T-helper 1 cell (primary cell): ENCODE data around the gene FIGN.

ENCODE experiments used
- DNase-seq, 5 donors: peaks; one replicate each; pipeline ENCODE4 v3.0.0-alpha.2; 2012 to 2020

FIGN gene

DNA sequence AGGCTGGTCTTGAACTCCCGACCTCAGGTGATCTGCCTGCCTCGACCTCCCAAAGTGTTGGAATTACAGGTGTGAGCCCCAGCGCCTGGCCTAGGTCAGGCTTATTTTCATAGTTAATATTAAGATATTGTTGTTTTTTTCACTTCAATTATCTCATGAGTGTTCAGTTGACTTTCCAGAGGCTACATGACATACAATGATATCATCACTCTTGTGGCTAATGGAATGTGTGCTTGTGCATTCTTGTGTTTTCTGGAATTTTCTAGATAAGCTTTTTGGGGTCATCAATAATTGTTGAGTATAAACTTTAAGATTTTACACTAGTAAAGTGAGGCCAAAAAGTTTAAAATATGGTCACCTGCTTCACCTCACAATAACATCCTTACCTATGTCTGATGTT, 180.9 kb downstream of the FIGN start:
- no peak for DNase-seq

DNA sequence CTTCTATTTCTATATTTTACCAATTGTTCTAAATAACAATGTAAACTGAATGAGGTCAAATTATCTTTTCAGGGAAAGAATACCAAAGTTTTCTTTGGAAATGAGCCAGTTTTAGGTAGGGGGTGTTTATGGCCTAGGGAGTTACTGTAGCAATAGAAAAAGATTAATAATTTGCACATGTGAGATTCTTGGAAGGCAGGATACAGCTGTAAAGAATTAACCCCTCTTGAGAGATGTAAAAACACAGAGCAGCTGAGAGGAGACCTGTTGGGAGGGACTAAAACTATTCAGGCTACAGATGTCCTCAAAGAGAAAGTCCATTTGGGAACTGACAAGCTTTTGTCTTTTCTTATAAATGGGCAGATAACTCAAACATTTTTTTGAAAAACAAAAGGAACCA, 182.2 kb downstream of the FIGN start:
- no peak for DNase-seq

DNA sequence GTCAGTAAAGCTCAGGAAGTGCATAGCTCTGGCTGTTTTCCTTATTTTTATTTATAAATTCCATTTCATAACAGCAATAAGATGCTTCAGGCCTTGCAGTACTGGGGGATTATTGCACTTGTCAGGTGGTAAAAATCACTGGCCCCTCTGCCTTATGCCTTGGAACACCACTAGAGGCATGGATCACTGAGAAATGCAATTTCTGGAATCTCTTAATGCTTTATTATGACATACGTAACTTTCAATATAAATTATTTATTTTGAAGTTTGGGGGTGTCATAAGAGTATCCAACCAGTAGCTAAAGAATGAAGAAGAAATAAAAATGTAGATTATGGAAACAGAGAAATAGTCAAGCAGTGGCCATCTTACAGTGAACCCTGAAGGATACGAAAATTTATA, 183.1 kb downstream of the FIGN start:
- no peak for DNase-seq

DNA sequence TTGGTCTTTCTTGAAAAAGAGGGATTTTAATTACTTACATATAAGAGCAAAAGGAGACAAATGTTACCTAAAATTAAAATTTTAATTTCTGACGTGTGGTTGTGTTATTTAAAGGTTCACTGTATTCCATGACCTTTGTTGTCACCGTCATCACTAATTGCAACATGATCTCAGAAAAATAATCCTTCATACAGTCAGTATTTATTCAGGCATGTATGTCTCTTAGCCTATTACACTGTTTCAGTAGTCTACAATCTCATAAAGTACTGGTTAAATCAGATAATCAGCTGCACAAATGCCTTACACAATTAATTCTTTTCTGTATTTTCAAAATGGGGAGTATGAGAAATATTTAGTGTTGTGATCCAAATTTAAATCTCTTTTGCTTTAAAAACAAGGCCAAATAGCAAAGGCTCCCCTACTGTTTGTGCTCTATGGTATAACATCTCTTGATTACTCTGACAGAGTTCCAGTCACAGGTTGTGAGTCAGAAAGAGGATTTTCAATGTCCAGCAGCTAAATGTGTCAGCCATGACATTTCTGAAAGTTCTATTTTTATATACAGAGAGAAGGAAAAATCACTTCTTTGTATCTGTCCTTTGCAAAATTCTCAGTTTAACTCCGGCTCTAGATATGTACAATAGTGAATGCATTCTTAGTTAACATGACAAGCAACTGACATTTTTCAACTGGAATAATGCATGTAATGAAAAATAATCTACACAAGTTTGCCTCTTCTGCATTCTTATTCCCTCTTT, 184.0 kb downstream of the FIGN start:
- DNase-seq, result no peak

DNA sequence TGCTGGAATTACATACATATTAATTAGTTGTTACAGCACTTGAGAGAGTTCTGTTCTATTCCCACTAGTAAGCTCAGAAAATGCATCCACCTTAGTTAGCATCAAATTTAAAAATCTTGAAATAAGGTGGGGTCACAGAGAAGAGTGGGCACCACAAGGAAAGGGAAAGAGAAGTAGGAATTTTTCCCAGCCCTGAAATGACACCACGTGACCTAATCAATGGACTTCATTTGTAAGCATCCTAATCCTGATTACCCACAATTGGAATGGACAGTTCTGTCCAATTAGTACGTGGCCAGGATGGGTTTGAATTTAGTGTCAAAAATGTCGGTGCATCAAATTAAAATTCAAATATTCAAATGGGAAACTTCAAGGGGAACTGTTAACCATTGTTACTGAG, 186.8 kb downstream of the FIGN start:
- DNase-seq, result no peak
